HepG2 (cell line): Measurements from ENCODE around the gene DIAPH1. TPM values are rescaled to one million over a fixed set of nuclear protein-coding genes. Genes with fewer than 3 reads are reported as not detected.

Source experiments
- AHR ChIP-seq: IDR thresholded peaks from 2 replicates; pipeline ENCODE4 v1.6.1; 2018; ENCODE audit warnings: missing genetic modification reagents, missing compliant biosample characterization
- CERS6 ChIP-seq: sonication (generic); formaldehyde crosslinking; IDR thresholded peaks from 2 replicates; pipeline ENCODE4 v1.5.0; 2020; ENCODE audit warnings: missing genetic modification reagents
- DNMT1 ChIP-seq: sonication (generic); formaldehyde crosslinking; IDR thresholded peaks from 2 replicates; pipeline ENCODE4 v1.5.1; 2020; ENCODE audit warnings: mild to moderate bottlenecking, missing genetic modification reagents
- FOXK2 ChIP-seq: fragments of 450-650 bp; IDR thresholded peaks from 2 replicates; pipeline ENCODE4 v1.6.1; 2016
- KDM1A ChIP-seq: IDR thresholded peaks from 2 replicates; pipeline ENCODE4 v1.6.1; 2016; ENCODE audit warnings: missing compliant biosample characterization
- MIXL1 ChIP-seq: IDR thresholded peaks from 2 replicates; pipeline ENCODE4 v1.6.1; 2016
- NAIF1 ChIP-seq: sonication (generic); formaldehyde crosslinking; IDR thresholded peaks from 2 replicates; pipeline ENCODE4 v1.5.0; 2020; ENCODE audit warnings: mild to moderate bottlenecking, missing genetic modification reagents, borderline replicate concordance
- NCOR1 ChIP-seq: fragments of 200-600 bp; sonication (generic); IDR thresholded peaks from 2 replicates; pipeline ENCODE4 v1.7.0; 2017; ENCODE audit warnings: antibody characterized with exemption, low read length, borderline replicate concordance
- NRL ChIP-seq: sonication (generic); formaldehyde crosslinking; IDR thresholded peaks from 2 replicates; pipeline ENCODE4 v1.5.0; 2020; ENCODE audit warnings: missing genetic modification reagents, mild to moderate bottlenecking, moderate library complexity, borderline replicate concordance
- PRMT3 ChIP-seq: sonication (generic); formaldehyde crosslinking; IDR thresholded peaks from 2 replicates; pipeline ENCODE4 v1.8.1; 2022; ENCODE audit warnings: low read depth, mild to moderate bottlenecking, moderate library complexity, missing genetic modification reagents, borderline replicate concordance
- SMAD9 ChIP-seq: sonication (generic); formaldehyde crosslinking; IDR thresholded peaks from 2 replicates; pipeline ENCODE4 v1.5.1; 2020; ENCODE audit warnings: mild to moderate bottlenecking, missing genetic modification reagents
- SMYD3 ChIP-seq: sonication (generic); formaldehyde crosslinking; IDR thresholded peaks from 2 replicates; pipeline ENCODE4 v1.8.1; 2023; ENCODE audit warnings: mild to moderate bottlenecking, missing genetic modification reagents
- TGIF2 ChIP-seq: IDR thresholded peaks from 2 replicates; pipeline ENCODE4 v1.6.1; 2016; ENCODE audit warnings: control low read depth, missing compliant biosample characterization
- USF2 ChIP-seq, 2 experiments: sonication (generic) in 1 of 2; formaldehyde crosslinking in 1 of 2; IDR thresholded peaks; 2 replicates each; pipeline versions ENCODE4 v1.5.1 to v1.6.1; 2011 to 2020; ENCODE audit warnings: borderline replicate concordance in 1 of 2, low read depth in 1 of 2, low read length in 1 of 2, mild to moderate bottlenecking in 1 of 2, missing genetic modification reagents in 1 of 2, moderate library complexity in 1 of 2
- ZNF160 ChIP-seq: sonication (generic); formaldehyde crosslinking; IDR thresholded peaks from 2 replicates; pipeline ENCODE4 v1.8.0; 2022; ENCODE audit warnings: mild to moderate bottlenecking, inconsistent platforms, missing genetic modification reagents
- ZNF230 ChIP-seq: sonication (generic); formaldehyde crosslinking; IDR thresholded peaks from 2 replicates; pipeline ENCODE4 v1.4.0; 2020; ENCODE audit warnings: mild to moderate bottlenecking, missing genetic modification reagents
- ZNF292 ChIP-seq: sonication (generic); formaldehyde crosslinking; IDR thresholded peaks from 2 replicates; pipeline ENCODE4 v1.8.1; 2022; ENCODE audit warnings: mild to moderate bottlenecking, low read depth, missing genetic modification reagents, borderline replicate concordance
- ZNF451 ChIP-seq: sonication (generic); formaldehyde crosslinking; IDR thresholded peaks from 2 replicates; pipeline ENCODE4 v1.5.0; 2020; ENCODE audit warnings: mild to moderate bottlenecking, missing genetic modification reagents
- ZNF720 ChIP-seq: sonication (generic); formaldehyde crosslinking; IDR thresholded peaks from 2 replicates; pipeline ENCODE4 v1.4.0; 2020; ENCODE audit warnings: missing genetic modification reagents
- ZNF800 ChIP-seq: sonication (generic); formaldehyde crosslinking; IDR thresholded peaks from 2 replicates; pipeline ENCODE4 v1.4.0; 2020; ENCODE audit warnings: missing genetic modification reagents
- ZNF850 ChIP-seq: sonication (generic); formaldehyde crosslinking; conservative IDR thresholded peaks from 2 replicates; pipeline ENCODE4 v1.9.0; 2021; ENCODE audit warnings: mild to moderate bottlenecking, missing genetic modification reagents
- ZNF883 ChIP-seq: sonication (generic); formaldehyde crosslinking; IDR thresholded peaks from 2 replicates; pipeline ENCODE4 v1.5.1; 2020; ENCODE audit warnings: mild to moderate bottlenecking, missing genetic modification reagents; ENCODE audit errors: not compliant biosample characterization
- polyA plus RNA-seq, 8 experiments: library from polyadenylated mRNA; depleted of rRNA in 3 of 8; stranded (reverse) in 7 of 8; unstranded in 1 of 8; fragments of >200 nt; fragmentation: Illumina TruSeq in 4 of 8; extraction: Trizol in 4 of 8; gene quantifications; 2 replicates each; pipeline versions ENCODE4 v1.2.1 to v1.2.3, GENCODE V29; 2011 to 2016; ENCODE audit warnings: low read depth in 4 of 8, missing spikeins in 1 of 8, mixed read lengths in 1 of 8; ENCODE audit not compliant: insufficient read depth in 1 of 8
- total RNA-seq, 5 experiments: library from RNA; depleted of rRNA; stranded (reverse); fragments of >200 nt; fragmentation: Illumina TruSeq; extraction: Trizol; gene quantifications; 2 replicates each; pipeline ENCODE4 v1.2.3, GENCODE V29; 2016; ENCODE audit warnings: low read depth in 1 of 5

The DIAPH1 gene
- total and polyA plus RNA-seq, 2 of the 13 experiments (the other 11 are each of a cell fraction or from before 2014, with no cell fraction given), result 25.1 to 33.9 TPM

GRCh38 chr5:141524604-141525597 is 93.9 kb downstream of the DIAPH1 start (continued):
- TF ChIP-seq ZNF800 (CRISPR knock-in tag), result no peak
- TF ChIP-seq KDM1A (CRISPR knock-in tag), result peak; percentile 81
- TF ChIP-seq AHR, result peak; percentile 70; the same call in 1 of the 2 replicates
- TF ChIP-seq NRL (CRISPR knock-in tag), result no peak
- no peak for TF ChIP-seq ZNF720 (CRISPR knock-in tag)
- TF ChIP-seq CERS6 (CRISPR knock-in tag), result no peak
- TF ChIP-seq ZNF230 (CRISPR knock-in tag), result no peak
- no peak for TF ChIP-seq ZNF883
- no peak for TF ChIP-seq USF2 (IDR thresholded peaks at IDR 0.05; ENCODE audit: low read depth, low read length)
- TF ChIP-seq USF2 (CRISPR knock-in tag; IDR thresholded peaks at IDR 0.05; ENCODE audit: borderline replicate concordance), result no peak
- no peak for TF ChIP-seq SMAD9
- no peak for TF ChIP-seq NAIF1 (CRISPR knock-in tag)
- TF ChIP-seq ZNF451 (CRISPR knock-in tag), result no peak
- no peak for TF ChIP-seq ZNF292 (CRISPR knock-in tag)
- TF ChIP-seq MIXL1 (CRISPR knock-in tag), result peak; percentile 67; the same call in 1 of the 2 replicates
- no peak for TF ChIP-seq PRMT3
- no peak for TF ChIP-seq ZNF160 (CRISPR knock-in tag)
- no peak for TF ChIP-seq SMYD3 (CRISPR knock-in tag)
- no peak for TF ChIP-seq FOXK2
- TF ChIP-seq ZNF850 (CRISPR knock-in tag), result no peak
- TF ChIP-seq TGIF2 (CRISPR knock-in tag), result no peak; the same call in 1 of the 2 replicates
- no peak for TF ChIP-seq NCOR1
- TF ChIP-seq DNMT1 (CRISPR knock-in tag), result no peak
